GM18498 (cell line): Measurements from ENCODE around the gene HDHD2.

ENCODE experiments used
- ATAC-seq: cut with Tn5 transposase; IDR thresholded peaks from one replicate; pipeline ENCODE4 v1.9.1; 2021; ENCODE audit warnings: mild to moderate bottlenecking, moderate library complexity; ENCODE audit not compliant: unreplicated experiment

Gene HDHD2

DNA sequence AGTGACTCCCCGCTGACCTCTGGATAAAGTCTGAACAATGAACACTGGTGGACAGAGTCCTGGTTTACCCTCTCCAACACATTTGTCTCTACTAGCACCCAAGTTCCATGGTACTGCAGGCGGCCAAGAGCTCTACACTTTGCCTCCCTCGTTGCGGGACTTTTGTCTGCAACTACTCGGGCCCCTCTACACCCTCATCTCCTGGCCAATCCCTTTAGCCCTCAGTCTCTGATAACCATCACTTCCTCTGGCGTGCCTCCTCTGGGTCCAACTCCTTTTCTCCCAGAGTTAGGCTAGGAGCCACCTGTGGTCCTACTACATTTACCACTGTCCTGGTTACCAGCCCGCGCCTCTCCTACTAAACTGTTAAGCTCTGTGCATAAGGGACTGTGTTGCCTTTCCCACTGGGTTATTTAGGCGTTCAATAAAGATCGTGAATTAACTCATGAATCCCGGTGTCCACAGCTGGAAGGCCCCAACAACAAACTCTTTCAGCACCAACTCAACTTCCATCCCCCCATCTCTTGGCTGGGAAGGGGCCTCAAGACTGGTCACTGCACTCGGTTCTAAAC, 757 bp downstream of the HDHD2 start:
- peak; percentile 1 for ATAC-seq

DNA sequence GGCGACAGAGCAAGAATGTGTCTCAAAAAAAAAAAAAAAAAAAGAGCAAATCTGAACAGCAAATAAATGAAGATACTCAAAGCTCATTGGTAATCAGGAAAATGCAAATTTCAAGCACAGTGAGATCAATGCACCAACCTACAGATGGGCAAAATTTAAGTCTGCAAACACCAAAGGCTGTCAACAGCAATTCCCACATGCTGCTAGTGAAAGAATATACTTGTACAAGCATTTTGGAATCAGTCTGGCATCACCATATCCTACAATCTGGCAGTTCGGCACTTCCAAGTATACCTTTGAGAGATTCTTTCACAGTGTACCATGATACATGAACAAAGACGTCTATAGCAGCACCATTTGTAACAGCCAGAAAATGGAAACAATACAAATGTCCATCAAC, 4.1 kb downstream of the HDHD2 start:
- ATAC-seq: no peak

GRCh38 chr18:47143899-47144485, 6.3 kb downstream of the HDHD2 start:
- ATAC-seq: no peak

DNA sequence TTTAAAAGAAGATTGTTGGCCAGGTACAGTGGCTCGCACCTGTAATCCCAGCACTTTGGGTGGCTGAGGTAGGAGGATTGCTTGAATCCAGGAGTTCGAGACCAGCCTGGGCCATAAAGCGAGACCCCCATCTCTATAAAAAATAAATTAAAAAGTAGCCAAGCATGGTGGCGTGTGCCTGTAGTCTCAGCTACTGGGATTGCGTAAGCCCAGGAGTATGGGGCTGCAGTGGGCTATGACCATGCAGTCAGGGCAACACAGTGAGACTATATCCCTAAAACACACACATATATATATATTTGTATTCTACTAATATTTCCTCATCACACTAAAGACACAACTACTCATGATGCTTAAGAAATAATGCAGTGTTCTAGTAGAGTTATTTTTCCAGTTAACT, 7.1 kb downstream of the HDHD2 start:
- ATAC-seq: no peak

- ATAC-seq: no peak
Observed at GRCh38 chr18:47141289-47141688, 9.0 kb downstream of the HDHD2 start.

- no peak for ATAC-seq
Observed at GRCh38 chr18:47121146-47121545, 29.2 kb downstream of the HDHD2 start.

DNA sequence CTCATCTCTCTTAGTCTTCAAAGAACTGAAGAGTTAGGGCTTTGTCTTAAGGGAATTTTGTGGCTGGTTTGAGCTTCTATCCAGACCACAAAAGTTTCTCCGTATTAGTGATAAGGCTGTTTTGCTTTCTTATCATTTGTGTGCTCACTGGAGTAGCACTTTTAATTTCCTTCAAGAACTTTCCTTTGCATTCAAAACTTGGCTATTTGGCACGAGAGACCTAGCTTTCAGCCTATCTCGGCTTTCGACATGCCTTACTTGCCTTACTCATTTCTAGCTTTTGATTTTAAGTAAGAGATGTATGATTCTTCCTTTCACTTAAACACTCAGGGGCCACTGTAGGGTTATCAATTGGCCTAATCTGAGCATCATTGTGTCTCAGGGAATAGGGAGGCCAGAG, 29.9 kb downstream of the HDHD2 start:
- peak; percentile 93 for ATAC-seq

- no peak for ATAC-seq
Observed at GRCh38 chr18:47118981-47119380, 31.3 kb downstream of the HDHD2 start.

GRCh38 chr18:47115205-47115604, 35.1 kb downstream of the HDHD2 start:
- ATAC-seq: no peak

DNA sequence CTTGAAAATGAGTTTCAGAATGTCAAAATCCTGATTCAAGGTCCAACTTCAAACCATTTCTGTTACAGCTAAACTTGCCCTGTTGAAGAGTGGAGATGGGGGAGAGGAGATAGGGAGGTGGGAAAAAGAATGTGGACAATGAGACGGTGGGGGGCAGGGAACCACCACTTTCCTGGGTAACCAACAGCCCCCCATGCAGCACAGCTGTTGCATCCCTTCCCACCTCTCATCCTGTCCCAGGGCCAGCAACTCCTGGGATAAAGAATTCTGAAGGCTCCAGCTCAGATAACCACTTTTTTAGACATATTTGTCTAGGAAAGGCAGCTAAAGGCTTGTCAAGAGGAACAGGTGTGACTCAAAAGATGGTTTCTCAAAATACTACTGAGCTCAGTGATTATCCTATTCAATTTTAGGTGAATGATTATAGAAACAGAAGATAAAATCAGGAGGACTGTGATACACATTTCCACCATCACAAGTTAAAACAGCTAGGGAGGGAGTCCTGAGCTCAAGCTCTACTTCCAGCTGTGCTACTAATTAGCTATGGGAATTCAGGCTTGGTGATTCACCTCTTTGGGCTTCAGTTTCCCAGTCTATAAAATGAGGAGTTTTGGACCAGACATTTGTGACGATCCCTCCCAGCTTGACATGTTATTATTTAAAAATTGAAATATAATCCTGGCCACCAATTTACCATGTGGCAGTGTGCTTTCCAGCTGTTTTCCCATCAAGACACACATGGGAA, 36.3 kb downstream of the HDHD2 start:
- no peak for ATAC-seq

DNA sequence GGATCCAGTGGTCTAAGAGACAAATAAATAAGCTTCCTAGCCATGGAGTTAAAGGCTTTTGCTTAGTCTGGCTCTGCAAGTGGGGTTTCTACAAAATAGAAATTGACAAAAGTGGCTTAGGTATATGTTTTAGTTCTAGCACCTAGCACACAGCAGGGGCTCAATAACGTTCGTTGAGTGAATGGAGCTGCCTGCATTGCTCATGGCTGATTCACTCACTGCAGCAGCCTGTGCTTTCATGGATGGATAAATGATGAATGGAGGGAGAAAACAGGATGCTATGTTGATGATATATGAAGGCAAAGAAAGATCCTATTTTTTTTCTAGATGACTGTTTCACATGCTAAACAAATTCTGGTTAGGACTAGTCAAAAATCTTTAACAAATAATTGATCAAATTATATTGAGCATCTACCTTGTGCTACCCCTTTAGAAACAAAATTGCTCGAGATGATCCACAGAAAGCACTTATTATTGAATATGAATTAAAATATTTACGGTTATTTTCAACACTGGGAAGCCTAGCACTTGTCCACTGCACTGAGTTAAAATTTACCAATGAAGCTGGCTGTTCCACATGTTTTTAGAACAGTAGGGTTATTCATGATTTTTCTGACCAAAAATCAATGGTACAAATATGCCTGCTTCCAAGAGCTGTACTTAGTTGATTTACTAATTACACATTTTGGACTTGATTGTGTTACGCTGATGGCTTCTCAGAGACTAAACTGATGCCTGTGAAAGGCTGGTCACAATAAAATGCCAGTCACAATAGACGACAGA, 39.6 kb downstream of the HDHD2 start:
- ATAC-seq: no peak

DNA sequence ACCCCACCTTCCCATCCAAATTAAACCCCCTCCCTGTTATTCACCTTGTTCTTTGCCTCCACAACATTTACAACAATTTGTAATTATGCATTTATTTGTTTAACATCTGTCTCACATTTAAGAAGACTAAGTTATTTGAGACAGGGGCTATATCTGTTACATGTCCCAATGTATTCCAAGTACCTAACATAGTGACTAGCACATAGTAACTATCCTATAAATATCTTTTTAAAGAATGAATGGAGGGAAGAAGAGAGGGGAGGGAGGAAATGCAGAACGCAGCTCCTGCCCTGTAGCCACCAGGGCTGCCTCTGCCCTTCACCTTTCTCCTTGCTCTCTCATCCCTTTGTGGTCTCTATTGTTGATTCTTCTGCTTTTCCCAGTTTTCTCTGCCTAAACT, 40.6 kb downstream of the HDHD2 start:
- no peak for ATAC-seq

GRCh38 chr18:47108998-47109405, 41.3 kb downstream of the HDHD2 start:
- ATAC-seq: no peak

DNA sequence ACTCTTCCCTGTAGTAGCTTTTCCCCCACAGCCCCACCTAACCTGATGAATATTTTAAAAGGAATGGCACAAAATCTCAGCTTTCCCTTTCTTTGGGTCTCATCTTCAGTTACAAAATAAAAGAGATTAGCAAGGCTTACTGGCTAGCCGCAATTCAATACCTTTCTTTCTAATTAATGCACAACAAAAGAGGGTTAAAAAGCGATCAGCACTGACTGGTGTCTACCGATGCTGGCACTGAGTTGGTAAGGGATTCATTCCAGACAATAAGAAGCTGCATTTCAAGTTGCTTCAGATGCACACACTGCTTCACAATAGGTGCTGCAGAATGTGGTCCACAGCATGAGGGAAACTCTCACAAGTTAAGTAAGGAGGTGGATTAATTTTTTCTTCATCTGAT, 41.9 kb downstream of the HDHD2 start:
- ATAC-seq: no peak

GRCh38 chr18:47100212-47100831, 50.0 kb downstream of the HDHD2 start:
- no peak for ATAC-seq

- no peak for ATAC-seq
Observed at GRCh38 chr18:47095810-47096209, 54.5 kb downstream of the HDHD2 start.

DNA sequence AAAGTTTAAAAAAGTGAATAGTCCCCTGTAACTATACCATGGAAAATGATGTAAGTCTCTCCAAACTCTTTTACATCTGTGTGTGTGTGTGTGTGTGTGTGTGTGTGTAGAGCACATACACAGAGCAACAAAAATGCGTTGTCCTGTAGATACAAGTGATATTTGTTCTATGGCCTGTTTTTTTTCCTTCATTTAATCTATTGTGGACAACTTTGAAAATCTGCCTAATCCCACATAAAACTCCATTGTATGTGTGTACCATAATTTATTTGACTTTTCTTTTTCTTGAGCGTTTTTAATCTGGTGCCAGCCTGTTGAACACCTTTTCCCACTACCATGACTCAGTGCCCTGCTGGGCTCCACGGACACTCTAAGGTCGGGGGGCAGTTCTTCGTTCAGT, 62.6 kb downstream of the HDHD2 start:
- no peak for ATAC-seq

DNA sequence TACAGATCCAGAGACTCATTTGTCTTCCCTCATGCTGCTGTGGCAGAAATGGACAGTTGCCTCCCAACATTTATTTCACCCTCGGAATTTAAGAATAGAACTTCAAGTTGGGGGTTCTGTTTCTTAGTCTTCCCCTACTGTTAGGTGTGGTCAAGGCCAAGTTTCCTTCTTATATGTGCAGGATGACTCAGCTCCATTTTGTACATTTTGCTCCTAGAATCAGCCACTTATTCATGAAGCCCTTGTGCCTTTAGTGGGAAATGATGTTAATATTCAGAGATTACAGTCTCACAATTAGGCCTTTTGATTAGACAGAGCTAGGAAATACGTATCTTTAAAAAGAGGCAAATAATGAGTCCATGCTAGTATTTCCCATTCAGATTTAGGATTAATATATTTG, 68.7 kb downstream of the HDHD2 start:
- ATAC-seq: no peak

- ATAC-seq: no peak
Observed at GRCh38 chr18:47080872-47081271, 69.4 kb downstream of the HDHD2 start.

DNA sequence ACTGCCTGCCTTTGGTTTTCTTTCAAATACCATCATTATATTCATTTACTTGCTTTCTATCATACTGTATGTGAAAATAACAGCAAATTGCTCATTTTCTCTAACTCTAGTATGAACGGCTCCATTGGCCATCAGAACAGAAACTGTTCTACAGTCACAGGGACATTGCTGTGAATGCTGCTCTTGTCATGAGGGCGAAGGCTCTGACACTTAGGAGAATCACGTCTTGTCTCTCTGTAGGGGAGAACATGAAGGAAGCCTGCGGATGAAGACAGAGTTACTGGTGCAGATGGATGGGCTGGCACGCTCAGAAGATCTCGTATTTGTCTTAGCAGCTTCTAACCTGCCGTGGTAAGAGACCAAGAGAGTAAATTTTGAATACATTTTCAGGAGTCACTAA, 73.2 kb downstream of the HDHD2 start:
- no peak for ATAC-seq
